ENCODE results near the gene INKA2. TPM values are rescaled to one million over a fixed set of nuclear protein-coding genes. Genes with fewer than 3 reads are reported as not detected.
"Not testable (repeated sequence)": the region's sequence is repeated elsewhere in the genome, so short reads cannot be mapped to it uniquely, and the experiment has no call there.

INKA2 gene
- total RNA-seq, 2 donors from 2014 or later, result 3.9 to 4.3 TPM

DNA sequence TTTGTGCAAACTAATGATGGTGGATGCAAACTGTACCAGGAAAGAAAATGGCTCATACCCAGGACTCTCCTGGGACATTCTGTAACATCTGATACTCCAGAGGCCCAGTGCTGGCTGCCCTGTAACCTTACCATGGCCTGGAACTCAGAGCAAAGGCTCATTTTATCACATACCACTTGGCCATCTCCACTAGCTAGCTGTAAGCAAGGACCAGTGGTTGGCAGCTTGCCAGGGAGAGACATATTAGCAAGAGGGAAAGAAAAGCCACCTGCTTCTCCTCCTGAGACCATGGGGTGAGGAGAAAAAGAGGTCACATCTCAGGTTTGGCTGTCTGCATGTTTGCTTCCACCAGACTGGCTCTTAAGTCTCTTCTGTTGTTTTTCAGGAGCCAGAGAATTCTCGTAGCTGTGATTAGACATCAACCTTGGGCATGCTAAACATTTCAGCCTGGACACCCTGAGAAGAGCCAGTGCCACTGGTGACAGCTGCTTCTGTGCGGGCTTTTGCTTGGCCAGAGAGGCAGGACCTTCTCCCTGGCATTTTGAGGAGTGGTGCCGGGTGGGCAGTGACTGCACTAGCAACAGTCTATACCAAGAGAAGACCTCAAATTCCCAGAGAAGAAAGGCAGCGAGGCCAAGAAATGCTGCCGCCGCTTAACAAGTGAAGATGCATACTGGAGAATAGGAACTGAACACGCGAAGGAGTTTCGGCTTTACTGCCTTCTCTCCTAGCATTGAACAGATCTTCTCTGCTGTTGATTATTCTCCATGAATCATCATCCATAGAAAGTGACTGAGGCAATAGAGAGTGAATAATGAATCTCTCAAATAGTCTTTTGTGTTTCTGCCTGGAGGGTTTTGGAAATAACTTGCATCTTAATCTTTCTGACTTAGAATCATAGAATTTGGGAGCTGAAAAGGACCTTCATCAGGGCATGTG is 6.7 kb upstream of the INKA2 start:
- ATAC-seq (replicated peaks in 1 of 2) (no peak), DNase-seq (no peak)
- Mint-ChIP-seq H3K9me3 (no peaks in the 10 kb centered on the region), H3K27me3 (ENCODE audit: low read depth) (peaks cover 15% of the 10 kb centered on the region), H3K4me1 (ENCODE audit: low read depth) (peaks cover 10% of the 10 kb centered on the region), H3K27ac (no peak overlapping the region), H3K36me3 (ENCODE audit: insufficient read depth in 2 of 2) (peaks cover 0 to under 1% of the 10 kb centered on the region in 2 donors), H3K4me3 (no peak overlapping the region)

DNA sequence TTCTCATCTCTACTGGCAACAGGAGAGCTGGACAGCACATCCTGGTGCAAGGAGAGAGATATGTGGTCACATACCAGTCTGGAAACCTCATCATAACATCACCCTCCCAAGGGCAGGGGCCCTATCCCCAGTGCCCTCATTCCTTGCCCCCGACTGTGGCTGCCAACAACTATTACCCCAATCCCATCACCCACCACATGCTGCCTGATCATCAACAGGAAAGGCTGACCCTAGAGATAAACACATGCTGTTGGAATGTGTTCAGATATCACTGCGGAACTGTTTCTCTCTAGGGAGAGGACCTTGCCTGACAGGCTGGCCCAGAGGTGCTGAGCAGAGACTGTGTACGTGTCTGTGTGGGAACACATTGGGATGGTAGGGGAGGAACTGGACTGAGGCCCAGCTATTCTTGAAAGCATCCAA is 4.5 kb upstream of the INKA2 start:
- H3K27ac Mint-ChIP-seq, result no peak overlapping the region
- ATAC-seq (replicated peaks in 1 of 2), result no peak
- no peak overlapping the region for H3K4me3 Mint-ChIP-seq
- H3K27me3 Mint-ChIP-seq (ENCODE audit: low read depth), result peaks cover 31% of the 10 kb centered on the region
- H3K36me3 Mint-ChIP-seq (ENCODE audit: insufficient read depth in 2 of 2), result peaks cover 0 to 2% of the 10 kb centered on the region in 2 donors
- DNase-seq, result no peak
- H3K9me3 Mint-ChIP-seq, result no peaks in the 10 kb centered on the region
- H3K4me1 Mint-ChIP-seq (ENCODE audit: low read depth), result peaks cover 26% of the 10 kb centered on the region

DNA sequence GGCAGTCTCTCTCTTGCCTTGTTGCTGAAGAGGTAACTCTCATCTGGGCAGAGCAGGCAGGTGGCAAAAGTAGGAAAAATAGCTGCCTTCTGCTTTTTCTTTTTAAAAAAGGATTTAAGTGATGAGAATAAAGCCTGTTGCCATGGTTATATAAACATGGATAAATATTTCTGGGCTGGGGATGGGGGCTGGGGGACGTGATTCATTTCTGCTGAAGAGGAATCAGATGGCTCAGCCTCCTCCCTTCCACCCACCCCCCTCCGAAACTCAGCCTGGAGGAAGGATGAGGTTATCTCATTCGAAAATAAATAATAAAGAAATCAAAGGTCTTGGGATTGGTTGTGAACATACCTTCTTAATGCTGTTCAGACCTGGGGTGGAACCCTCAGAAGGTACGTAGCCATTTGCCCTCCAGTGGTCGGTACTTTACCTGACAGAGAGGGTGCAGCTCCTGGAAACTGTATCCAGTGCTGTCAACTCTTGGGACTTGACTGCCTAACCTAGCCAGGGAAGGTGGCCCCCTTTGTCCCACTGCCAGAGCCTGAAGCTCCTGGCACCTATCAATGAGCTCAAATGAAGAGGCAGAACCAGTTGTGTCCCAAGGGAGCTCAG is 3.8 kb upstream of the INKA2 start:
- H3K4me1 Mint-ChIP-seq (ENCODE audit: low read depth), result peaks cover 30% of the 10 kb centered on the region
- no peak for DNase-seq
- no peak for ATAC-seq (replicated peaks in 1 of 2)
- H3K36me3 Mint-ChIP-seq (ENCODE audit: insufficient read depth in 2 of 2), result peaks cover 0 to 2% of the 10 kb centered on the region in 2 donors
- H3K9me3 Mint-ChIP-seq, result no peaks in the 10 kb centered on the region
- H3K4me3 Mint-ChIP-seq, result no peak overlapping the region
- peaks cover 35% of the 10 kb centered on the region for H3K27me3 Mint-ChIP-seq (ENCODE audit: low read depth)
- H3K27ac Mint-ChIP-seq, result no peak overlapping the region

DNA sequence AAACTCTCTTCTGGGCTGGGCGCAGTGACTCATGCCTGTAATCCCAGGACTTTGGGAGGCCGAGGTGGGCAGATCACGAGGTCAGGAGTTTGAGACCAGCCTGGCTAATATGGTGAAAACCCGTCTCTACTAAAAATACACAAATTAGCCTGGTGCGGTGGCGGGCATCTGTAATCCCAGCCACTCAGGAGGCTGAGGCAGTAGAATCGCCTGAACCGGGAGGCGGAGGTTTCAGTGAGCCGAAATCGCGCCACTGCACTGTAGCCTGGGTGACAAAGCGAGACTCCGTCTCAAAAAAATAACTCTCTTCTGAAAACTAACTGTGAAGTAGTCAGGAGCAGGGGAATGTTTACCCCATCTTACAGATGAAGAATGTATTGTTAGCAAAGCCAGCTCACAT is 3.1 kb upstream of the INKA2 start:
- not testable (repeated sequence) for H3K36me3 Mint-ChIP-seq (ENCODE audit: insufficient read depth in 2 of 2); DNase-seq; H3K27ac Mint-ChIP-seq; ATAC-seq (replicated peaks in 1 of 2); H3K4me3 Mint-ChIP-seq; H3K9me3 Mint-ChIP-seq
- peaks cover 31% of the 10 kb centered on the region for H3K4me1 Mint-ChIP-seq (ENCODE audit: low read depth)
- H3K27me3 Mint-ChIP-seq (ENCODE audit: low read depth), result peaks cover 43% of the 10 kb centered on the region

DNA sequence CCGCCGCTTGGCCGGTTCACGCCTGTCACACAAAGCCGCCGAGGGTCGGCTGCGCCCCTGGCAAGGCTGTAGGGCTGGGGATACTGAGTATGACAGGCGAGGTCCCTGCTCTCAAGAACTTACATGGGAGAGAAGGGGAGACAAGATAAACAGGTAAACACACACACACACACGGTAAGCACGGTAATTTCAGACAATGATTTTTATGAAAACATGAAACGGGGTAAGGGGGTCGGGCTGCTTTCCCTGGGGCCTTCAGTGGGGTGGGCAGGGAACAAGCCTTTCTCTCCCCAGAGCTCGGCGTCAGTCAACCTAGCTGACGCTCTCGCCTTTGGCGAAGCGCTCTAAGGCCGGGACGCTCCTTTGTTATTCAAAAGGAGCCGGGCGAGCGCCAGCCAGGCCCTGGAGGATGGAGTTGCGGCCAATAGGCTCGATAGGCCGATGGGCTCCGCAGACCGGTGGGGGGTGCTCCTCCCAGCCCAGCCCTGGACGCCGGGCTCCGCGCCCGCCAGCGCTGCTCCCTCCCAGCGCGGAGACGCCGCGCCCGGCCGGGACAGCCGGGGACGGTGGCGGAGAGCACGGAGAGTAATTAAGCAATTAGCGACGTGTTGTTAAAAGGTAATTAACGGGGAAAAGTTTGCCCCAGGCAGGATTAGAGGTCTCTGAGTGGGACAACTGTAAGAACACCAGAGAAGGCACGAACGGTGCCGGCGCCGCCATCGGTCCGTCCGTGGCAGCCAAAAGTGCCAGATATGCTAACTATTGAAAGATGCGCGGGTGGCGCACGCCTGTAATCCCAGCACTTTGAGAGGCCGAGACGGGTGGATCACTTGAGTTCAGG is 950 bp upstream of the INKA2 start:
- ATAC-seq (replicated peaks in 1 of 2), result peak; percentile 6 to 32
- Mint-ChIP-seq H3K9me3 (no peaks in the 10 kb centered on the region), H3K4me1 (ENCODE audit: low read depth) (peaks cover 31% of the 10 kb centered on the region), H3K27ac (peak overlapping the region; percentile 56), H3K27me3 (ENCODE audit: low read depth) (peaks cover 47% of the 10 kb centered on the region), H3K36me3 (ENCODE audit: insufficient read depth in 2 of 2) (peaks cover 0 to 5% of the 10 kb centered on the region in 2 donors), H3K4me3 (peak overlapping the region; percentile 73 to 97)
- peak; percentile 25 to 28 for DNase-seq

DNA sequence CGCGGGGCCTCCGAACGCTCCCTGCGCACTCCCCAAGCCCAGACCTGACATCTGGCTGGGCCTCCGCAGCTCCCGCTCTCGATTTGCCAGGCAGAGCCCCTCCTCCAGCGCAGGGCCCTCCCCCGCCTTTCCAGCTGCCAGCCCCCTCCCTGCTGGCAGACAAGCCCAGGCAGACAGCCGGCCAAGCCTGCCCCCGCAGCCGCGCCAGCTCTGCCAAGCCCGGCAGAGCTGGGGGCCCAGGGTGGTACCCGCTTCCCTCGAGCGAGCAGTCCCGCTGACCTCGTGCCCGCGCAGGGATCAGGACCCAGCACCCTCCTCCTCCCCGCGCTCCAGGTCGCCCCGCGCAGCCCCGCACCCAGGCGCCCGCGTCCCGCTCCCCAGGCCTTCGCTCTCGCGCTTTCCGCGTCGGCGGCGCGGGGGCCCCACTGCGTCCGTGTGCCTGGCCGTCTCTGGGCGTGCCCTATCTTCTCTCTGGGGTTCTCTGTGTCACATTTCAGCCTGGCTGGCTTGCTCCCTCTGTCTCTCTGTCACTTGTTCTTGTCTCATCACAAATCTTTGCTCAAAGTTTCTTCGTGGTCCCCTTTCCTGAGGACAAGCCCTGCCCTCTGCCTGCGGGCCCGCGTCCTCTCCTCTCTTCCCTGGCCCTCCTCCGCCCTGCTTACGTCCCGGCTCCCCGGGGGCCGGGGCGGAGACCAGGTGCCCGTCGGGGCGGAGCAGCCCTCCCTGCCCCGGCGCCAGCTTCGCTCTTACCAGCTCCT is 580 bp downstream of the INKA2 start:
- ATAC-seq (replicated peaks in 1 of 2), result peak; percentile 68 to 69
- Mint-ChIP-seq H3K36me3 (ENCODE audit: insufficient read depth in 2 of 2) (peaks cover 0 to 5% of the 10 kb centered on the region in 2 donors), H3K4me1 (ENCODE audit: low read depth) (peaks cover 31% of the 10 kb centered on the region), H3K27me3 (ENCODE audit: low read depth) (peaks cover 47% of the 10 kb centered on the region), H3K4me3 (peak overlapping the region; percentile 73 to 97), H3K9me3 (no peaks in the 10 kb centered on the region), H3K27ac (no peak overlapping the region)
- DNase-seq, result peak; percentile 63 to 65

DNA sequence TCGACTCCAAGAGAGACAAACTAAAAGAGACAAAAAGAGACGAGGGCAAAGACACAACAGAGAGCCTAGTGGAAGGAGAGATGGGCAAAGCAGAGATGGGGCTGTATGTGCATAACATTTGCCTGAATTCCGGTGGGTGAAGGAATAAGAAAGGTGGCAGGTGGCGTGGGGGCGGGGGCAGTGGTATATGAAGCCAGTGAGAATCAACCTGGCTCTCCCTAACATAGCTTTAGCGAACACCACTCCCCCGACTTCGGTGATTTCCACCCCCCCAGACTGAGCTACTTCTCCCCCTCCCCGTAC is 1.1 kb downstream of the INKA2 start:
- Mint-ChIP-seq H3K36me3 (ENCODE audit: insufficient read depth in 2 of 2) (peaks cover 0 to 5% of the 10 kb centered on the region in 2 donors), H3K9me3 (no peaks in the 10 kb centered on the region), H3K27me3 (ENCODE audit: low read depth) (peaks cover 47% of the 10 kb centered on the region), H3K4me1 (ENCODE audit: low read depth) (peaks cover 31% of the 10 kb centered on the region), H3K4me3 (peak overlapping the region; percentile 73 to 97), H3K27ac (no peak overlapping the region)
- no peak for DNase-seq
- ATAC-seq (replicated peaks in 1 of 2), result no peak

DNA sequence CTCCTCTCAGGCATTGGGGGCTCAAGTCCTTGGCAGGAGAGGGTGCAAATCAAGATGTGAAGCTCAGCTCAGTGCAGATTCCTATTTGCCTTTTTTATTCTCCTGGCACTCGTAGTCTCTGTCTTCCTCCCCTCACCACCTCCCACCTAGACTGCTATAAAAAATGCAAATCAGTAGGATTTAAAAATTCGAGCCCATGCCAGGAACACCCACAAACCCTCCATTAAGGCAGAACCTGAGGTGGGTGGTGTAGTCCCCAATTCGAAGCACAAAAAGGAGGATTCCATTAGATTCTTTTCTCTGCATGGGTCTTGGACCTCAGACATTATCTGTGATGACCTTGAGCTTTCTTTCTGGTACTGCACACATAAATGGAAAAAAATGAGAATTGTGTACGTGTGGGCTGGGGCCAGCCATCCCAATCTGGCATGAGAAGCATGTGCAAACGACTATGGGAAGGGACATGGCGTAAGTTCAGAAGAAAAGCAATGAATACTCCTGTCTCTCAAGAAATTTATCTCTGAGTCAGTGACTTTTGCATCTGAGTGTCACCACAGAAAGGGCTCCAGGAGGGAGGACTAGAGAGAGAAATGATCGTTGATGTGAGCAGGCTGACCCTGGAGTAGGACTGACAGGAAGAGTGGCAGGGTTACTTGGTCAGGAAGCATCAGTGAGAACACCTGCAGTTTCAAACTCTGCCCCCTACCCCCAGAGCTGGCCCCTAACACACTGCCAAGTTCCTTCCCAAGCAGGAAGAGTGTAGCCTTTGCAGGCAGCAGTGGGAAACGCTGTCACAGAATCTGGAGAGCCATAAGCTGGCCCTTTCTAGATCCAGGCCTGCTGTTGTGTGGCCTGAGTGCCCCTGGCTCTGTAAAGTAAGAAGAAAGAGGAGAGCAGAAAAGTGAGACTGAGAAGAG is 1.7 kb downstream of the INKA2 start:
- Mint-ChIP-seq H3K9me3 (no peaks in the 10 kb centered on the region), H3K27ac (no peak overlapping the region), H3K27me3 (ENCODE audit: low read depth) (peaks cover 47% of the 10 kb centered on the region), H3K4me3 (peak overlapping the region; percentile 73 to 97), H3K4me1 (ENCODE audit: low read depth) (peaks cover 31% of the 10 kb centered on the region), H3K36me3 (ENCODE audit: insufficient read depth in 2 of 2) (peaks cover 0 to 5% of the 10 kb centered on the region in 2 donors)
- ATAC-seq (replicated peaks in 1 of 2) (no peak), DNase-seq (no peak)

DNA sequence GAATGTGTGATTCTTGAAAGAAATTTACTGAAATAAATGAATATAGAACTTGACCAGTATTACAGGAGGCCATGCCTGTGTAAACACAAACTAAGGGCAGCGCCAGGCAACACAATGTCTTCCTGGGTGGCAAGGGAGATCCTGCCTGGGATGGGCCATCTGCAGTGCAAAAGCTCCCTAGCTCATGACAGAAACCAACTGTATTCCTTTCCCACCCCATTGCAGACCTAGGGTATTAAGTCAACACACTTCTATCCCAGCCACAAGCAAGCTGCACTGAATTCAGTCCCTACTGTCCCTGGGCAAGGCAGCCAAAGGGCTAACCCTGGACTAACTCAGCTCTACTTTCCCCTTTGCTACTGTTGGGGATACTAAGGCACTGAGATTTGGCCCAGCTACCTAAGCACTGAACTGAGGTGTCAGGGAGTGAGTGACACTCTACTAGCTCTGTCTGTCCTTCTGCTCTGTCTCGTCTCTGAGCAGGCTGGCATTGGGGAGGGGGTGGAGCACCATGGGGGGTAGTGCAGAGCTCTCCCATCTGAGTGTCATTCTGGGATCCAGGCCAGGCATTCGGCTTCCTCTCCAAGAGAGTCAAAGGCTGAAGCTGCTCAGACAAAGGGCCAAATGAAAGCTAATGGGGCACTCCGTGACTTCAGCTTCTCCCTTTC is 2.5 kb downstream of the INKA2 start:
- Mint-ChIP-seq H3K36me3 (ENCODE audit: insufficient read depth in 2 of 2) (peaks cover 0 to 5% of the 10 kb centered on the region in 2 donors), H3K9me3 (no peaks in the 10 kb centered on the region), H3K27ac (no peak overlapping the region), H3K4me1 (ENCODE audit: low read depth) (peaks cover 31% of the 10 kb centered on the region), H3K27me3 (ENCODE audit: low read depth) (peaks cover 40% of the 10 kb centered on the region), H3K4me3 (no peak overlapping the region)
- DNase-seq, result no peak
- no peak for ATAC-seq (replicated peaks in 1 of 2)

DNA sequence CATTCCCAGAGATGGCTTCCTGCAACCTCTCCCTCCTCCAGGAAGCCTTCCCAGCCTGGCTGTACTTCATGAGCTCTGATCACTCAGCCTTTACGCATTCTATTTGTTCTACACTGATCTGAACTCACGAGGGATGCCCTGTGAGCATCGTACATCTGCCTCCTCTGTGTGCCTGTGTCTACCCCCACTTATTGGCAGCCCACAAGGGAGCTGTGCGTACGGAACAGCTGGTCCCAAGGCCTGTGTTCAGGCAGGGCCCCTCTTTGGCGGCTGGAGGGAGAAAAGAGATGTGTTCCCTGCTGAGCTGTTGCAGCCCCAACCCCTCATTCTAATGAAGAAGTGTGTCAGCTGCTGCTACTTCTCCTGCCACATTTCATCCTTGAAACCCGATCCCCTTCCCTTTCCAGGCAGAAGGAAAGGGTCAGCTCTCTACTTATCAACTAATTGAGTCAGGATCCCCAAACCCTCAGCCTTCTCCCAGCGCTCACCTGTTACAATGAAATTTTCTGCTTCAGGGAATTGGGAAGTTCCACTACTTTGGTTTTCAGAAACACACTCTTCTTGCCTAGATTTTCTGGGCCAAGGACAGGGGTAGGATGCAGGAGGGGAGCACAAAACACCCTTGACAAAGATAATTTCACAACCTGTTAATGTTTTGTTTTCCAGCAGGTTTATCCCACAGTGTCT is 3.2 kb downstream of the INKA2 start:
- H3K4me1 Mint-ChIP-seq (ENCODE audit: low read depth), result peaks cover 30% of the 10 kb centered on the region
- ATAC-seq (replicated peaks in 1 of 2) (no peak), DNase-seq (no peak)
- H3K4me3 Mint-ChIP-seq, result no peak overlapping the region
- H3K9me3 Mint-ChIP-seq, result no peaks in the 10 kb centered on the region
- peaks cover 0 to 5% of the 10 kb centered on the region in 2 donors for H3K36me3 Mint-ChIP-seq (ENCODE audit: insufficient read depth in 2 of 2)
- H3K27ac Mint-ChIP-seq, result no peak overlapping the region
- peaks cover 33% of the 10 kb centered on the region for H3K27me3 Mint-ChIP-seq (ENCODE audit: low read depth)

DNA sequence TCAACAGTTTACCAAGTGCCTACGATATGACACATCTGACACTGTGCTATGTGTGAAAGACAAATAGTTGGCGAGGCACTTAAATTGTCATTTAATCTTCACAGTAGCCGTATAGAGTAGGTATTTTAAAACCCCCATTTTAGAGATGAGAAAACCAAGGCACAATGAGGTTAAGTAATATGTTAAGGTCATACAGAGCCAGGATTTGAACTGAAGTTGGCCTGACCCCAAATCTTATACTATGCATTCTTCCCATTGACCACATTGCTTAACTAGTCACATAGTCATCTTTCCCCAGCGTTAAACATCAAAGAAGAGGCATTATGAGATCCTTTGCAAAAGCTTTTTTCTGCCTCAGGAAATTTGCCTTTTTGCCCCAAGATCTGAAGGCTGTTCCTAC is 3.9 kb downstream of the INKA2 start:
- peaks cover 23% of the 10 kb centered on the region for H3K4me1 Mint-ChIP-seq (ENCODE audit: low read depth)
- DNase-seq (no peak), ATAC-seq (replicated peaks in 1 of 2) (no peak)
- no peaks in the 10 kb centered on the region for H3K9me3 Mint-ChIP-seq
- peaks cover 26% of the 10 kb centered on the region for H3K27me3 Mint-ChIP-seq (ENCODE audit: low read depth)
- no peak overlapping the region for H3K27ac Mint-ChIP-seq
- H3K36me3 Mint-ChIP-seq (ENCODE audit: insufficient read depth in 2 of 2), result peaks cover 0 to 4% of the 10 kb centered on the region in 2 donors
- H3K4me3 Mint-ChIP-seq, result no peak overlapping the region
